ENCODE data around the gene TOLLIP.

DNA sequence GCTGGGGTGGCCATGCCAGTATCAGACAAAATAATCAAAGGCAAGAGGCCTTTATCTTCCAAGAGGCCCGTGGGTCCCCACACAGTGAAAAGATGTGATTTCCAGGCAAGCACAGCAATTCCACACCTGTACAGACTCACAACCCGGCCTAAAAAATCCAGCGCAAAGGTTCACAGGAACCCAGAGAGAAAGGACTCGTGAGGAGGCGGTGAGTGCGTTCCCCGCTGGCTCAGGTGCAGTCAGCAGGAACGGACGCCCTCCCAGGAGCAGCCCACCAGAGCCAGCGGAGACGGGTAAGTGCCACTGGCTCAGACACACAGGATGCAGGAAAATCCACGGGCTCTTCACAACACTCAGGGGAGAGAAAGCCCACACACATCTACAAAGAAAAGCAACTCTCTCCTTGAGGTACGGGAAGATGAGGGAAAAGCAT lies 4.4 kb downstream of the TOLLIP start:
- TF ChIP-seq EP300 (IDR thresholded peaks at IDR 0.05) (no peak), POLR2A (IDR thresholded peaks at IDR 0.05) (no peak)

All from ovary (tissue), 1 donor.